B cell (primary cell): Measurements from ENCODE around the gene RDH13.

ENCODE experiments used
- CTCF ChIP-seq: fragments of 200-600 bp; IDR thresholded peaks from one replicate; pipeline ENCODE4 v1.8.0; 2022; ENCODE audit warnings: antibody characterized with exemption, mild to moderate bottlenecking
- EZH2 ChIP-seq: IDR thresholded peaks from 2 replicates; pipeline ENCODE4 v1.6.1; 2012; ENCODE audit warnings: borderline replicate concordance, low read depth, mild to moderate bottlenecking, moderate library complexity, low read length; ENCODE audit not compliant: insufficient read depth, poor library complexity, severe bottlenecking

DNA sequence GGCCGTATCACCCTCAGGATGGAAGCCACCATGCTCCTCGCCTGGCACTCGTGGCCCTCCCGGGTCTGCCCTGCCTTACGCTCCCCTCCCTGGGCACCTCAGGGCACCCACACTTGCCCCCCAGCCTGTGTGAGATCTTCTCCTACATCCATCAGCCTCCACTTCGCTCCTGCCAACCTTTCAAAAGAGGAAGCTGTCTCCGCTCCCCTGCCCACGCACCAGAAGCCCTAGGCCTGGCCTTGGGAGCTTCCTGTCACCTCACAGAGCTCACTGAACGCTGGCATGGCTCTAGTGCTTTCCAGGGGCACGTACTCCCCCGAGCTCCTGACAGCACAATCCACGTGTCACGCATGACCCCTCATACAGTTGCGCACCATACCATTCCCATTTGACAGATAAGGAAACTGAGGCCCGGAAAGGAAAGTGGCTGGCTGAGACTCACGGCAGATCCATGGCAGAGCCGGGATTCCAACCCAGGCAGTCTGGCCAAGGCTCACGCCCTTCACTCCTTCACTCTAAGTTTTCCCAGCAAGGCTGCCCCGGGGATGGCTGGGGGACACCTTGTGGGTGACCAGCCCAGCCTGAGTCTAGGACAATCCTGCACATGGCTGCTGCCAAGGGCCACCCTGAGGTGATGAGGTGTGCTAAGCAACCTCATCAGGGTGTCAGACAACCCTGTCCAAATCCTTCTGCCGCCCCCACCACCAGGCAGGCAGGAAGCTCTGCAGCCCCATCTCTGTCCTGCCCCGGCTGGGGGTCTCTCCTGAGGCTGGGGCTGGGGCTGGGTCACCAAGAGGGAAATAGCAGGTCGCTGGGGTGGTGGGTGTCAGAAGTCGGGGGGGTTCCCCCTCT is 35.1 kb upstream of the RDH13 start:
- TF ChIP-seq CTCF (no peak), EZH2 (no peak)
